ENCODE measurements around the gene GABRD. TPM values are rescaled to one million over a fixed set of nuclear protein-coding genes. Genes with fewer than 3 reads are reported as not detected.
"Not testable (repeated sequence)": the region's sequence is repeated elsewhere in the genome, so short reads cannot be mapped to it uniquely, and the experiment has no call there.

Gene GABRD
- total RNA-seq, 2 donors from 2014 or later = not detected

- 66 to 78% methylated on average over 14 of the region's 14 CpGs for WGBS, 2 donors
- TF ChIP-seq, protein P1, sequence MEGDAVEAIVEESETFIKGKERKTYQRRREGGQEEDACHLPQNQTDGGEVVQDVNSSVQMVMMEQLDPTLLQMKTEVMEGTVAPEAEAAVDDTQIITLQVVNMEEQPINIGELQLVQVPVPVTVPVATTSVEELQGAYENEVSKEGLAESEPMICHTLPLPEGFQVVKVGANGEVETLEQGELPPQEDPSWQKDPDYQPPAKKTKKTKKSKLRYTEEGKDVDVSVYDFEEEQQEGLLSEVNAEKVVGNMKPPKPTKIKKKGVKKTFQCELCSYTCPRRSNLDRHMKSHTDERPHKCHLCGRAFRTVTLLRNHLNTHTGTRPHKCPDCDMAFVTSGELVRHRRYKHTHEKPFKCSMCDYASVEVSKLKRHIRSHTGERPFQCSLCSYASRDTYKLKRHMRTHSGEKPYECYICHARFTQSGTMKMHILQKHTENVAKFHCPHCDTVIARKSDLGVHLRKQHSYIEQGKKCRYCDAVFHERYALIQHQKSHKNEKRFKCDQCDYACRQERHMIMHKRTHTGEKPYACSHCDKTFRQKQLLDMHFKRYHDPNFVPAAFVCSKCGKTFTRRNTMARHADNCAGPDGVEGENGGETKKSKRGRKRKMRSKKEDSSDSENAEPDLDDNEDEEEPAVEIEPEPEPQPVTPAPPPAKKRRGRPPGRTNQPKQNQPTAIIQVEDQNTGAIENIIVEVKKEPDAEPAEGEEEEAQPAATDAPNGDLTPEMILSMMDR (IDR thresholded peaks at IDR 0.05) = no peak
- TF ChIP-seq POLR2A (IDR thresholded peaks at IDR 0.05) = no peak
- intact Hi-C loops (cut with DNase I) = no loop called here
- H3K4me1 ChIP-seq = no peaks in the 10 kb centered on the region
- no peaks in the 10 kb centered on the region for H3K36me3 ChIP-seq (replicated peaks in 1 of 2; ENCODE audit: insufficient read depth in 1 of 2, low read depth in 2 of 2)
- H3K9me3 ChIP-seq = no peaks in the 10 kb centered on the region
- DNase-seq = no peak
- H3K27ac ChIP-seq = no peak overlapping the region
- no peak overlapping the region for H3K4me3 ChIP-seq
- ATAC-seq = no peak
- H3K27me3 ChIP-seq = no peaks in the 10 kb centered on the region
Measured at GRCh38 chr1:1975535-1975934, 43.6 kb upstream of the GABRD start.

DNA sequence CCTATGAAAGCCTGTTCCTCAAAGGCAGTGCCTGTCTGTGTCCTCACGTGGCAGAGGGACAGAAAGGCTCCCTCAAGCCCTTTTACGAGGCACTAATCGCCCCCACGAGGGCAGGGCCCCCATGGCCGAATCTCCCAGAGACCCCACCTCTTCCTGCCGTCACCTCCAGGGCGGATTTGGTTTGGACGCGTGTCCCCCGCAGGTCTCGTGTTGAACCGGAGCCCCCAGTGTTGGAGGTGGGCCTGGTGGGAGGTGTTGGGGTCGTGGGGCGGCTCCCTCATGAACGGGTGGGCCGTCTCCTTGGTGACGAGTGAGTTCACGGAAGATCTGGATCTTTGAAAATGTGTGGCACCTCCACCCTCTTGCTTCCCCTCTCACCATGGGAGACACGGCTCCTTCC is 43.1 kb upstream of the GABRD start:
- no peak for TF ChIP-seq POLR2A (IDR thresholded peaks at IDR 0.05)
- TF ChIP-seq, protein P1 (IDR thresholded peaks at IDR 0.05) = no peak
- WGBS, 2 donors = 68 to 71% methylated on average over 18 to 19 of the region's 19 CpGs
- ATAC-seq = no peak
- Histone ChIP-seq H3K9me3 (no peaks in the 10 kb centered on the region), H3K27ac (no peak overlapping the region), H3K27me3 (no peaks in the 10 kb centered on the region), H3K36me3 (replicated peaks in 1 of 2; ENCODE audit: insufficient read depth in 1 of 2, low read depth in 2 of 2) (no peaks in the 10 kb centered on the region), H3K4me3 (no peak overlapping the region), H3K4me1 (no peaks in the 10 kb centered on the region)
- intact Hi-C loops (cut with DNase I) = no loop called here
- DNase-seq = no peak

DNA sequence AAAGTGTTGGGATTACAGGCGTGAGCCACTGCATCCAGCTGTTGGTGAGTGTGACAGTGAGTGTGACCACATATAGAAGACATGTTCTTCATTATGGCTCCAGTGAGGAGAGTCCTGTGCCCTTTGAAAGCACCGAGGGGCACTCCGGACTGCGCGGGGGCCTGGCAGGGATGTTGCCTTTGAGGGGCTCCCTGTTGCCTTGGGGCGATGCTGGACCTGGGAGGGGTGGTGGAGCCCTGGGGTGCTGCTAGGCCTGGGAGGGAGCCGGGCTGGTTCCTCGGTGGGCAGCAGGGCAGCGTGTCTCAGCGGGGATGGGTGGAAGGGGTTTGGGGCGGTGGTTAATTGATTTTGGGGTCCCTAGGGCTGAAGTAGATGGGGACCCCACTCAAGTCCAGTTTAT is 41.0 kb upstream of the GABRD start:
- ATAC-seq (no peak), DNase-seq (no peak)
- WGBS, 2 donors = 64 to 79% methylated on average over 3 to 11 of the region's 11 CpGs
- no peaks in the 10 kb centered on the region for H3K27me3 ChIP-seq
- H3K9me3 ChIP-seq = no peaks in the 10 kb centered on the region
- no peaks in the 10 kb centered on the region for H3K36me3 ChIP-seq (replicated peaks in 1 of 2; ENCODE audit: insufficient read depth in 1 of 2, low read depth in 2 of 2)
- no peak overlapping the region for H3K27ac ChIP-seq
- intact Hi-C loops (cut with DNase I) = no loop called here
- no peak for TF ChIP-seq POLR2A (IDR thresholded peaks at IDR 0.05)
- TF ChIP-seq, protein P1 (IDR thresholded peaks at IDR 0.05) = no peak
- H3K4me3 ChIP-seq = no peak overlapping the region
- H3K4me1 ChIP-seq = no peaks in the 10 kb centered on the region

GRCh38 chr1:1978690-1979481 is 40.3 kb upstream of the GABRD start:
- H3K4me3 ChIP-seq; H3K9me3 ChIP-seq; H3K27me3 ChIP-seq; DNase-seq; H3K4me1 ChIP-seq; H3K36me3 ChIP-seq (replicated peaks in 1 of 2; ENCODE audit: insufficient read depth in 1 of 2, low read depth in 2 of 2); ATAC-seq; H3K27ac ChIP-seq; intact Hi-C loops (cut with DNase I): not testable (repeated sequence)
- WGBS, 2 donors = 83 to 84% methylated on average over 44 to 49 of the region's 51 CpGs

GRCh38 chr1:1979482-1980165 is 39.5 kb upstream of the GABRD start:
- DNase-seq (no peak), ATAC-seq (no peak)
- no peak for TF ChIP-seq POLR2A (IDR thresholded peaks at IDR 0.05)
- TF ChIP-seq, protein P1 (IDR thresholded peaks at IDR 0.05) = no peak
- Histone ChIP-seq H3K4me1 (no peaks in the 10 kb centered on the region), H3K4me3 (no peak overlapping the region), H3K36me3 (replicated peaks in 1 of 2; ENCODE audit: insufficient read depth in 1 of 2, low read depth in 2 of 2) (no peaks in the 10 kb centered on the region), H3K27me3 (no peaks in the 10 kb centered on the region), H3K27ac (no peak overlapping the region), H3K9me3 (no peaks in the 10 kb centered on the region)
- intact Hi-C loops (cut with DNase I) = no loop called here
- 85 to 86% methylated on average over 55 to 60 of the region's 61 CpGs for WGBS, 2 donors

Data from body of pancreas (tissue), 4 donors.